Mammary epithelial cell (primary cell): ENCODE measurements around the gene RDM1.

ENCODE experiments used
- EZH2 ChIP-seq: IDR thresholded peaks from 2 replicates; pipeline ENCODE4 v1.6.1; 2012; ENCODE audit warnings: low read length, inconsistent platforms, borderline replicate concordance
- TF ChIP-seq, protein P1 (sequence below), 2 donors: IDR thresholded peaks in 1 of 2; conservative IDR thresholded peaks in 1 of 2; 2 replicates each; pipeline ENCODE4 v1.5.1; 2011 to 2012; ENCODE audit warnings: inconsistent platforms in 2 of 2, low read length in 2 of 2, mild to moderate bottlenecking in 2 of 2, control low read depth in 1 of 2, low read depth in 1 of 2; ENCODE audit not compliant: insufficient read depth in 1 of 2; ENCODE audit errors: extremely low read depth in 1 of 2

DNA sequence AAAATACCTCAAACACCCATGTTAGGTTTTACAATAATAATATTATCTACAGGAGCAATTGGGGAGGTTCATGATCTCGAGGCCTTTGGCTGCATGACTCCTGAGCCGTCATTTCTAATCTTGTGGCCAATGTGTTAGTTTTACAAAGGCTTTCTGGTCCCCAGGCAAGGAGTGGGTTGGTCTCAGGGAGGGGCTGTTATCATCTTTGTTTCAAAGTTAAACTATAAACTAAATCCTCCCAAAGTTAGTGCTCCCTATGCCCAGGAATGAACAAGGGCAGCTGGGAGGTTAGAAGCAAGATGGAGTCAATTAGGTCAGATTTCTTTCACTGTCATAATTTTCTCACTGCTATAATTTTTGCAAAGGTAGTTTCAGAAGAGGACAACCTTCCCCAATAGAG, 41.3 kb downstream of the RDM1 start:
- TF ChIP-seq, protein P1, sequence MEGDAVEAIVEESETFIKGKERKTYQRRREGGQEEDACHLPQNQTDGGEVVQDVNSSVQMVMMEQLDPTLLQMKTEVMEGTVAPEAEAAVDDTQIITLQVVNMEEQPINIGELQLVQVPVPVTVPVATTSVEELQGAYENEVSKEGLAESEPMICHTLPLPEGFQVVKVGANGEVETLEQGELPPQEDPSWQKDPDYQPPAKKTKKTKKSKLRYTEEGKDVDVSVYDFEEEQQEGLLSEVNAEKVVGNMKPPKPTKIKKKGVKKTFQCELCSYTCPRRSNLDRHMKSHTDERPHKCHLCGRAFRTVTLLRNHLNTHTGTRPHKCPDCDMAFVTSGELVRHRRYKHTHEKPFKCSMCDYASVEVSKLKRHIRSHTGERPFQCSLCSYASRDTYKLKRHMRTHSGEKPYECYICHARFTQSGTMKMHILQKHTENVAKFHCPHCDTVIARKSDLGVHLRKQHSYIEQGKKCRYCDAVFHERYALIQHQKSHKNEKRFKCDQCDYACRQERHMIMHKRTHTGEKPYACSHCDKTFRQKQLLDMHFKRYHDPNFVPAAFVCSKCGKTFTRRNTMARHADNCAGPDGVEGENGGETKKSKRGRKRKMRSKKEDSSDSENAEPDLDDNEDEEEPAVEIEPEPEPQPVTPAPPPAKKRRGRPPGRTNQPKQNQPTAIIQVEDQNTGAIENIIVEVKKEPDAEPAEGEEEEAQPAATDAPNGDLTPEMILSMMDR (conservative IDR thresholded peaks at IDR 0.05 in 1 of 2, IDR thresholded peaks at IDR 0.05 in 1 of 2; ENCODE audit: extremely low read depth in 1 of 2, insufficient read depth in 1 of 2, low read depth in 1 of 2, low read length in 2 of 2): no peak
- no peak for TF ChIP-seq EZH2
